Bronchial epithelial cell (primary cell): ENCODE results near the gene KCNQ1OT1. TPM values are rescaled to one million over a fixed set of nuclear protein-coding genes. Genes with fewer than 3 reads are reported as not detected.

Source experiments
- DNase-seq: peaks from one replicate; pipeline ENCODE4 v3.0.0-alpha.2; 2010; ENCODE audit warnings: low read depth
- FAIRE-seq: peaks from 2 replicates; lab custom pipeline; 2011; peaks lifted over from hg19 to GRCh38; lab: Jason Lieb, UNC
- H3K27me3 ChIP-seq: 2 replicates; pipeline ENCODE4 v1.5.1; 2011; ENCODE audit warnings: low read length; ENCODE audit not compliant: control insufficient read depth, insufficient read depth
- H3K36me3 ChIP-seq: 2 replicates; pipeline ENCODE4 v1.5.1; 2011; ENCODE audit warnings: low read length; ENCODE audit not compliant: control insufficient read depth, insufficient read depth
- H3K4me3 ChIP-seq: 2 replicates; pipeline ENCODE4 v1.5.1; 2011; ENCODE audit warnings: mild to moderate bottlenecking, low read depth, low read length, control low read depth
- CTCF ChIP-seq: IDR thresholded peaks from 2 replicates; pipeline ENCODE4 v1.5.1; 2011; ENCODE audit warnings: mild to moderate bottlenecking, moderate library complexity, low read length, control low read depth, inconsistent platforms; ENCODE audit not compliant: insufficient read depth, severe bottlenecking
- total RNA-seq: library from RNA; depleted of rRNA; stranded (reverse); fragments of >200 nt; gene quantifications from 2 replicates; pipeline ENCODE4 v1.2.1, GENCODE V29; 2014

Gene KCNQ1OT1
- total RNA-seq, 1 donor from 2014 or later: 0.53 TPM

DNA sequence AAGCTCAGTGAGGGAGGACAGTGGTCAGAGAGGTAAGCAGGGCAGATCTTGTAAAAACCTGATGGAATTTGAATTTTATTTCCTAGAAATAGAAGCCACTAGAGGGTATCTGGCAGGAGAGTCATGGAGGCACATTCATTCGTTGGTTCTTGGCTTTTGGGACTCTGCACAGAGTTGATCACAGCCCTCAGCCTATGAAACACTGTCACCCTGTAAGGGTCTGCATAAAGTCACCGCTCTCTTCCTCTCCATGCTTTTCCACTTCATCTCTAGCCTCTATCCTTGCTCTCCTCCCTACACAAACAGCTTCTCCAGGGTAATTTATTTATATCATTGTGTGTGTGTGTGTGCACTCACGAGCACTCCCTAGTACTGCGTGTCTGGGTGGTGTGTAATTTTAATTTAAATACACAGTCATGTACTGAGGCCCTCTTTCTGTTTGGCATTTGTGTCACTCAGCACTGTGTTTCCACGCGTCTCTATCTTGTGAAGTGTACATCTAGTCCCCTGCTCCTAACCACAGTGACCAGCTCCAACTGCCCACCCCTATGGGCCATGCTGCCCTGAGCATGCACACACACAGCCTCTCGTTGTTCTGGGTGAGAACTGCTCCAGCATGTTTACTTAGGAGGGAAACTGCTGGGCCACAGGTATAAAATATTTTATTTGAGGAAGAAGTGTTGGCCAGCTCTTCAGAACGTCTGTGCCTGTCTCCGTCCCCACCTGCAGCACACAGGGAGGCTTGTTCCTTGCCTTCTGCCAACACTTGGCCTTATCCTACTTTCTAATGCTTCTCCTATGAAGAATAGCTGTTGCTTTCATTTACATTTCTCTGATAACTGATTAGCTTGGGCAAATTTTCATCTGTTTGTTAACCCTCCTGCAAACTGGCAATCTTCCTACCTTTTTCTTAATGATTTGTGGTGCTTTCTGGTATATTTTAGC, 4.5 kb downstream of the KCNQ1OT1 start:
- TF ChIP-seq CTCF: no peak
- FAIRE-seq (no peak), DNase-seq (no peak)
- Histone ChIP-seq H3K4me3 (no peak overlapping the region), H3K27me3 (no peaks in the 10 kb centered on the region), H3K36me3 (no peaks in the 10 kb centered on the region)

DNA sequence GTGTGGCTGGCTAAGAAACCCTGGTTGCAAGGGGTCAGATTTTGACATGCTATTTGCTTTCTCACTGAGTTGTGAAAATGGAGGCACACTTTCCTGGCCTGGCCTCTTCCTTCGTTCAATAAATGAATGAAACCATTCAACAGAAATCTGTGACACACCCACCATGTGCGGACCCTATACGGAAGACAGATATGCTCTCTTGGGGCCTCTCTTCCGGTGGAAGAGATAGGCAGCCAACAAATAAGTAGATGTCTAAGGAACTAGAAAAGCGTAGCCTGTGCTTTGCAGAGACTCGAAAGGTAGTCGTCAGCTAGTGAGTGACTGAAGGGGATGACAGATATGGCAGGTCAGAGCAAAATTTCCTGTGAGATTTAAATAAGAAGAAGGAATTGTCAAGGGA, 5.3 kb downstream of the KCNQ1OT1 start:
- Histone ChIP-seq H3K27me3 (no peaks in the 10 kb centered on the region), H3K36me3 (no peaks in the 10 kb centered on the region), H3K4me3 (no peak overlapping the region)
- no peak for DNase-seq
- FAIRE-seq: no peak
- TF ChIP-seq CTCF: no peak

DNA sequence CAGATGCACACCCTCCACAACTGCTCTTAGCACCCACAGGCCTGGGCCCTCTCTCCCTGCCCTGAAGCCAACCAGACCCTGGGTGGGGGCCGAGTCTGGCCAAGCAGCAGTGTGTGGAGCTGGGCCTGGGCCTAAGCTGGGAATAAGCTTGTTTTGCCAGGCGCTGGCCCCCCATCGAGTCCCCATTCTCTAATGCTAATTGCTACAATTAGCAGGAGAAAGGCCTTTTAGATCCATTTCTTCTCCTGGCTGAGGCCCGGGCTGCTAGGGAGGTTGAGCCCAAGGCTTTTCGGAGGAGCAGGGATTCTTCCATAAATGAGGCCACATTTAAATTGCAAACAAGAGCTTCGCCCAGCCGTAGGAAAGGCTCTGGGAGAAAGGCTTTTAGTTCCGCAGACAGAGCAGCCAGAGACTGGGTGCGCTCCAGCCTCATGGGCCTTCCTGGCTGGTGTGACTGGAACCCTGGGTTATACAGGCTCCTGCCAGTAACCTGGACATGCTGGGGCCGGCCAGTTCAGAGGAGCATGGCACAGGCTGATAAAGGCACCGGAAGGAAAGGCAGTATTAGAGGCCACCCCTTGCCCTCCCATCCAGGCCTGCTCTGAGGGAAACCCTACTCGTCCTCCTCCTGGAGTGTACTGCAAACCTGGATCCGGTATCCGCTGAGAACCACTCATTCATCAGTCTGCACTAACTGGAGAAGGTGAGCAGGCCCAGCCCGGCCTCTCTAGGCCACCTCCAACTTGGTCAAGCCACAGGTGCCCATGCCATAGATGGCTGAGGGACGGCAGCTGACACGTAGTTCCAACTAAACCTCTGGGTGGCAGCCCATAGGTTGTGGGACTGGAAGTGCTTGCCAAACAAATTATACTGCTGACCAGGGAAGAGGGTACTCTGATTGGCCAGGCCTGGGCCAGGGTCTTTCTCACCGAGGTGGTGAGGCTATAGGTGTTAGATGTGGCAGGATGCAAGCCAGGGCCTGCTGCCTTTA, 6.2 kb downstream of the KCNQ1OT1 start:
- Histone ChIP-seq H3K36me3 (no peaks in the 10 kb centered on the region), H3K4me3 (no peak overlapping the region), H3K27me3 (no peaks in the 10 kb centered on the region)
- no peak for TF ChIP-seq CTCF
- FAIRE-seq (no peak), DNase-seq (no peak)

DNA sequence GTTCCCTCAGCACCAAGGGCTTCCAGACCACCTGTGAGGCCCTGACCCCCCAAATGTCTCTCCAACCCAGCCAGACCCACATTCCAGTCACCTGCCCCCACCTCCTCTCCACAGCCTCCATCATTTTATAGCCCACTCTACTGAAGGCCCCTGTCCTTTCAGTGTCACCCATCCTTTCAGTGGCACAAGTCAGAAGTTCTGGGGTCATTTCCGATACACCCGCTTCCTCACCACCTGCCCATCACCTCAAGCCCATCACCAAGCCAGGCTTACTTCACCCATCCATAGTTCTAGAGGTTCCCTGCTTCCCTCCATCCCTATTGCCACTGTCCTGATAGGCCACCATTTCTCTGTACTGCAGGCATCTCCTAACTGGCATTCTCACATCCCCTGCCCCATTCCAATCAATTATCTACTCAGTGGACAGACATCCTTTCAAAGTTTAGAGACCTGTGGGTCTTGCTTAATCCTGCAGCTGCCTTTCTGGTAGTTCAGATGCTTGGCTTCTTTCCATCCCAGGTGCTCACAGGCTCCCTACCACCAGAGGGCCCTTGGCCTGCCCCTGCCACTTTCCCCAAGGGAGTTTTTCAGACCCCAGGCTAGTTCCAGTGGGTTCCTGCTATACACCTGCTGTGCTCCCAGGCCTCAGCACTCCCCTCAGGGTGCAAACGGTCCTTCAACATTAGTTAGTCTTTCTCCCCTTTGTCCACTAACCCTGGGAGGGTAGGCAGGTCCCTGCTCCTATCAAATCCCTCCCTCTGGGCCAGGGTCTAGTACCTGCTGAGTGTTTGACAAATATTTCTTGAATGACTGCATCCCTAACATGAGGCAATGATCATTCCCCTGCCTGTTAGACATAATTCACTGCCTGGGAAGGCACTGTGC, 7.6 kb downstream of the KCNQ1OT1 start:
- FAIRE-seq (no peak), DNase-seq (peak; percentile 23)
- Histone ChIP-seq H3K27me3 (no peaks in the 10 kb centered on the region), H3K4me3 (no peak overlapping the region), H3K36me3 (no peaks in the 10 kb centered on the region)
- peak; percentile 67 for TF ChIP-seq CTCF

- peak; percentile 18 for FAIRE-seq
- no peak for DNase-seq
- no peak for TF ChIP-seq CTCF
Observed at GRCh38 chr11:2691355-2691761, 8.4 kb downstream of the KCNQ1OT1 start.

More at GRCh38 chr11:2691355-2691761, 8.4 kb downstream of the KCNQ1OT1 start:
- Histone ChIP-seq H3K36me3 (no peaks in the 10 kb centered on the region), H3K4me3 (no peak overlapping the region), H3K27me3 (no peaks in the 10 kb centered on the region)
